Measurements from ENCODE around the gene SIK3.

The SIK3 gene

GRCh38 chr11:117062498-117062897, 35.7 kb downstream of the SIK3 start:
- TF ChIP-seq POLR2A (IDR thresholded peaks at IDR 0.05; ENCODE audit: extremely low read depth, insufficient read length) (no peak), CTCF (IDR thresholded peaks at IDR 0.05; ENCODE audit: low read depth, low read length) (no peak), MYC (IDR thresholded peaks at IDR 0.05; ENCODE audit: low read depth, low read length) (no peak), MAX (IDR thresholded peaks at IDR 0.05; ENCODE audit: low read depth, low read length) (no peak)
- no peak overlapping the region for H3K4me3 ChIP-seq (ENCODE audit: low read depth, low read length)

GRCh38 chr11:117061256-117061655, 37.0 kb downstream of the SIK3 start:
- H3K4me3 ChIP-seq (ENCODE audit: low read depth, low read length) = no peak overlapping the region
- TF ChIP-seq CTCF (IDR thresholded peaks at IDR 0.05; ENCODE audit: low read depth, low read length) (no peak), POLR2A (IDR thresholded peaks at IDR 0.05; ENCODE audit: extremely low read depth, insufficient read length) (no peak), MAX (IDR thresholded peaks at IDR 0.05; ENCODE audit: low read depth, low read length) (no peak), MYC (IDR thresholded peaks at IDR 0.05; ENCODE audit: low read depth, low read length) (no peak)
- DNase-seq (ENCODE audit: low read depth) = no peak

More at GRCh38 chr11:117062498-117062897, 35.7 kb downstream of the SIK3 start:
- DNase-seq (ENCODE audit: low read depth) = no peak

GRCh38 chr11:117059611-117060148, 38.5 kb downstream of the SIK3 start:
- TF ChIP-seq MAX (IDR thresholded peaks at IDR 0.05; ENCODE audit: low read depth, low read length) (no peak), CTCF (IDR thresholded peaks at IDR 0.05; ENCODE audit: low read depth, low read length) (no peak)
- no peak for DNase-seq (ENCODE audit: low read depth)
- no peak overlapping the region for H3K4me3 ChIP-seq (ENCODE audit: low read depth, low read length)

- TF ChIP-seq MAX (IDR thresholded peaks at IDR 0.05; ENCODE audit: low read depth, low read length) (no peak), POLR2A (IDR thresholded peaks at IDR 0.05; ENCODE audit: extremely low read depth, insufficient read length) (no peak), CTCF (IDR thresholded peaks at IDR 0.05; ENCODE audit: low read depth, low read length) (no peak), MYC (IDR thresholded peaks at IDR 0.05; ENCODE audit: low read depth, low read length) (no peak)
- no peak for DNase-seq (ENCODE audit: low read depth)
- no peak overlapping the region for H3K4me3 ChIP-seq (ENCODE audit: low read depth, low read length)
These were observed 39.4 kb downstream of the SIK3 start for GRCh38 chr11:117058761-117059261.

- no peak for DNase-seq (ENCODE audit: low read depth)
- TF ChIP-seq POLR2A (IDR thresholded peaks at IDR 0.05; ENCODE audit: extremely low read depth, insufficient read length) (no peak), MYC (IDR thresholded peaks at IDR 0.05; ENCODE audit: low read depth, low read length) (no peak), MAX (IDR thresholded peaks at IDR 0.05; ENCODE audit: low read depth, low read length) (no peak), CTCF (IDR thresholded peaks at IDR 0.05; ENCODE audit: low read depth, low read length) (no peak)
- H3K4me3 ChIP-seq (ENCODE audit: low read depth, low read length) = no peak overlapping the region
These were observed 40.5 kb downstream of the SIK3 start for GRCh38 chr11:117057727-117058126.
